GM12878 (cell line): ENCODE data around the gene ABCB8. TPM values are rescaled to one million over a fixed set of nuclear protein-coding genes. Genes with fewer than 3 reads are reported as not detected.

Experiments
- BMI1 ChIP-seq: fragments of 450-650 bp; IDR thresholded peaks from 2 replicates; pipeline ENCODE4 v1.6.1; 2016; ENCODE audit warnings: mild to moderate bottlenecking, moderate library complexity, borderline replicate concordance
- CEBPB ChIP-seq, 2 experiments: fragments of 150-350 bp in 1 of 2; IDR thresholded peaks; 2 replicates each; pipeline ENCODE4 v1.6.1; 2012 to 2014; ENCODE audit warnings: low read depth in 2 of 2, low read length in 2 of 2, borderline replicate concordance in 1 of 2, inconsistent platforms in 1 of 2
- EP300 ChIP-seq, 2 experiments: fragments of 150-350 bp in 1 of 2; IDR thresholded peaks; 2 replicates each; pipeline ENCODE4 v1.6.1; 2011 to 2012; ENCODE audit warnings: low read depth in 2 of 2, low read length in 2 of 2, borderline replicate concordance in 1 of 2, improper control_type of control experiment in 1 of 2, inconsistent platforms in 1 of 2; ENCODE audit not compliant: control insufficient read depth in 1 of 2
- FOXK2 ChIP-seq: fragments of 450-650 bp; IDR thresholded peaks from 2 replicates; pipeline ENCODE4 v1.6.1; 2017; ENCODE audit warnings: mild to moderate bottlenecking, moderate library complexity
- JUNB ChIP-seq: IDR thresholded peaks from 2 replicates; pipeline ENCODE4 v1.6.1; 2016; ENCODE audit warnings: antibody characterized with exemption, mild to moderate bottlenecking
- KDM1A ChIP-seq: fragments of 200-600 bp; sonication (generic); IDR thresholded peaks from 2 replicates; pipeline ENCODE4 v1.6.1; 2016; ENCODE audit warnings: borderline replicate concordance
- PAX5 ChIP-seq: IDR thresholded peaks from 2 replicates; pipeline ENCODE4 v1.6.1; 2011; ENCODE audit warnings: low read depth, low read length, borderline replicate concordance
- POLR2A ChIP-seq: IDR thresholded peaks from 2 replicates; pipeline ENCODE4 v1.6.1; 2011; ENCODE audit warnings: low read depth, mild to moderate bottlenecking, low read length
- RELA ChIP-seq: fragments of 450-650 bp; IDR thresholded peaks from 2 replicates; pipeline ENCODE4 v1.8.0; 2014; ENCODE audit warnings: borderline replicate concordance; ENCODE audit not compliant: partially characterized antibody
- RUNX3 ChIP-seq: IDR thresholded peaks from 2 replicates; pipeline ENCODE4 v1.6.1; 2012; ENCODE audit warnings: low read length, inconsistent platforms
- SMC3 ChIP-seq: IDR thresholded peaks from 2 replicates; pipeline ENCODE4 v1.6.1; 2011; ENCODE audit warnings: low read length, improper control_type of control experiment, borderline replicate concordance
- TARDBP ChIP-seq: IDR thresholded peaks from 2 replicates; pipeline ENCODE4 v1.6.1; 2016; ENCODE audit warnings: borderline replicate concordance
- TCF3 ChIP-seq: IDR thresholded peaks from 2 replicates; pipeline ENCODE4 v1.6.1; 2012; ENCODE audit warnings: low read depth, mild to moderate bottlenecking, low read length, borderline replicate concordance; ENCODE audit not compliant: insufficient read depth
- polyA plus RNA-seq, 11 experiments: library from polyadenylated mRNA; depleted of rRNA in 4 of 11; unstranded in 6 of 11; stranded (reverse) in 5 of 11; fragments of >200 nt; fragmentation: Nextera tagmentation in 4 of 11; fragmentation: Illumina TruSeq in 1 of 11; extraction: Ambion mirVana in 4 of 11; extraction: Trizol in 1 of 11; gene quantifications; 1 replicate in 1 of 11; 2 replicates in 10 of 11; pipeline versions ENCODE4 v1.2.1 to v1.2.3, GENCODE V29; 2011 to 2016; ENCODE audit warnings: inconsistent platforms in 2 of 11, missing spikeins in 2 of 11, low read depth in 1 of 11
- total RNA-seq, 4 experiments: library from RNA; depleted of rRNA in 3 of 4; stranded (reverse); fragments of >200 nt in 3 of 4; fragmentation: Illumina TruSeq in 1 of 4; extraction: Trizol in 1 of 4; gene quantifications; 2 replicates each; pipeline versions ENCODE4 v1.2.1 to v1.2.3, GENCODE V29; 2013 to 2021
- TF ChIP-seq, protein P1 (sequence below): IDR thresholded peaks from 2 replicates; pipeline ENCODE4 v1.6.1; 2012; ENCODE audit warnings: mild to moderate bottlenecking, low read depth, low read length
- TF ChIP-seq, protein P2 (sequence below): IDR thresholded peaks from 2 replicates; pipeline ENCODE4 v1.6.1; 2012; ENCODE audit warnings: improper control_type of control experiment, low read depth, low read length; ENCODE audit not compliant: insufficient replicate concordance
- TF ChIP-seq, protein P3 (sequence below): fragments of 450-650 bp; IDR thresholded peaks from 2 replicates; pipeline ENCODE4 v1.6.1; 2016; ENCODE audit warnings: mild to moderate bottlenecking
- TF ChIP-seq, protein P4 (sequence below): fragments of 450-650 bp; IDR thresholded peaks from 2 replicates; pipeline ENCODE4 v1.6.1; 2016; ENCODE audit warnings: mild to moderate bottlenecking

ABCB8 gene
- total and polyA plus RNA-seq, 10 of the 15 experiments (the other 5 are each of a cell fraction or from before 2014, with no cell fraction given) = 0.77 to 34.8 (median 18.9) TPM

DNA sequence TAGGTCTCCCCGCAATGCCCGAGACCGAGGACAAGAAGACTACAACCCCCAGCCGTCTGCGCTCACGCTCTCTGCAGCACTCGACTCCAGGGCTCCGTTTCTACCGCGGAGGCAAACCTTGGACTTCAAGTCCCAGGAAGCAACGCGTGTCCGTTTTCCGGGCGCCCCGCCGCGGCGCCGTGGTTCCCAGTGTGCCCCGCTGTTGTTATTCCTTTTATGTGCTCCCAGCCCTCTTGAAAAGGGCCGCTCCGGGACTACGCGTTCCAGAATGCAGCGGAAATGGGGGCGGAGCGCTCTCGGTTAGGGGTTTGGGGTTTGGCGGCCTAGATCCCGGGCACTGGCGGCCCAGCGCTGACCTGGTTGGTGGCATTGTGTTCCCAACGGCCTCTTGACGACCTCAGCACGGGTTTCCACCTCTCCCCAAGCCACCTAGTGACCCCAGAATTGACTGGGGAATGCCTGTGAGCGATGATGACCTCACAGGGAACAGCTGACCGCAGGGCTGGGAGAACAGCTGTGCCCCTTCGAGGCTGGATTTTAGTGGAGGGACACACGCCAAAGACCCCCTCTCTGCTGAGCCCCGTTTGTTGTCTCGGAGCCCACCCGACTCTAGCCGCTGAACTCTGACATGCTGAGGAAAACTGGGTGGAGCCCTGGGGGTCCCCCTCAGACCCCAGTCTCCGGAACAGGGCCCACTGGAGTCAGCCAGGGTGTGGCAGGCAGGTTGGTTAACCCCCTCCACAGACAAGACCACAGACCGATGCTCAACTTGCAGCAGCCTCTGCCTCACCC is 29.9 kb downstream of the ABCB8 start (continued):
- TF ChIP-seq, protein P1, sequence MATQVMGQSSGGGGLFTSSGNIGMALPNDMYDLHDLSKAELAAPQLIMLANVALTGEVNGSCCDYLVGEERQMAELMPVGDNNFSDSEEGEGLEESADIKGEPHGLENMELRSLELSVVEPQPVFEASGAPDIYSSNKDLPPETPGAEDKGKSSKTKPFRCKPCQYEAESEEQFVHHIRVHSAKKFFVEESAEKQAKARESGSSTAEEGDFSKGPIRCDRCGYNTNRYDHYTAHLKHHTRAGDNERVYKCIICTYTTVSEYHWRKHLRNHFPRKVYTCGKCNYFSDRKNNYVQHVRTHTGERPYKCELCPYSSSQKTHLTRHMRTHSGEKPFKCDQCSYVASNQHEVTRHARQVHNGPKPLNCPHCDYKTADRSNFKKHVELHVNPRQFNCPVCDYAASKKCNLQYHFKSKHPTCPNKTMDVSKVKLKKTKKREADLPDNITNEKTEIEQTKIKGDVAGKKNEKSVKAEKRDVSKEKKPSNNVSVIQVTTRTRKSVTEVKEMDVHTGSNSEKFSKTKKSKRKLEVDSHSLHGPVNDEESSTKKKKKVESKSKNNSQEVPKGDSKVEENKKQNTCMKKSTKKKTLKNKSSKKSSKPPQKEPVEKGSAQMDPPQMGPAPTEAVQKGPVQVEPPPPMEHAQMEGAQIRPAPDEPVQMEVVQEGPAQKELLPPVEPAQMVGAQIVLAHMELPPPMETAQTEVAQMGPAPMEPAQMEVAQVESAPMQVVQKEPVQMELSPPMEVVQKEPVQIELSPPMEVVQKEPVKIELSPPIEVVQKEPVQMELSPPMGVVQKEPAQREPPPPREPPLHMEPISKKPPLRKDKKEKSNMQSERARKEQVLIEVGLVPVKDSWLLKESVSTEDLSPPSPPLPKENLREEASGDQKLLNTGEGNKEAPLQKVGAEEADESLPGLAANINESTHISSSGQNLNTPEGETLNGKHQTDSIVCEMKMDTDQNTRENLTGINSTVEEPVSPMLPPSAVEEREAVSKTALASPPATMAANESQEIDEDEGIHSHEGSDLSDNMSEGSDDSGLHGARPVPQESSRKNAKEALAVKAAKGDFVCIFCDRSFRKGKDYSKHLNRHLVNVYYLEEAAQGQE = no peak
- TF ChIP-seq JUNB (no peak), RUNX3 (peak; percentile 55; the same call in 1 of the 2 replicates), SMC3 (no peak), EP300 (IDR thresholded peaks at IDR 0.05; ENCODE audit: borderline replicate concordance in 1 of 2, control insufficient read depth in 1 of 2, low read depth in 2 of 2, low read length in 2 of 2) (peak in 1 of 2 experiments; percentile 8; a peak in 1 of 4 replicates), BMI1 (no peak), KDM1A (no peak), FOXK2 (peak; percentile 66; the same call in 1 of the 2 replicates), RELA (peak; percentile 29), POLR2A (peak; percentile 73), TCF3 (no peak), TARDBP (peak; percentile 63; the same call in 1 of the 2 replicates), PAX5 (peak; percentile 6; the same call in 1 of the 2 replicates), CEBPB (IDR thresholded peaks at IDR 0.05; ENCODE audit: borderline replicate concordance in 1 of 2, low read depth in 2 of 2, low read length in 2 of 2) (no peak)
- TF ChIP-seq, protein P2, sequence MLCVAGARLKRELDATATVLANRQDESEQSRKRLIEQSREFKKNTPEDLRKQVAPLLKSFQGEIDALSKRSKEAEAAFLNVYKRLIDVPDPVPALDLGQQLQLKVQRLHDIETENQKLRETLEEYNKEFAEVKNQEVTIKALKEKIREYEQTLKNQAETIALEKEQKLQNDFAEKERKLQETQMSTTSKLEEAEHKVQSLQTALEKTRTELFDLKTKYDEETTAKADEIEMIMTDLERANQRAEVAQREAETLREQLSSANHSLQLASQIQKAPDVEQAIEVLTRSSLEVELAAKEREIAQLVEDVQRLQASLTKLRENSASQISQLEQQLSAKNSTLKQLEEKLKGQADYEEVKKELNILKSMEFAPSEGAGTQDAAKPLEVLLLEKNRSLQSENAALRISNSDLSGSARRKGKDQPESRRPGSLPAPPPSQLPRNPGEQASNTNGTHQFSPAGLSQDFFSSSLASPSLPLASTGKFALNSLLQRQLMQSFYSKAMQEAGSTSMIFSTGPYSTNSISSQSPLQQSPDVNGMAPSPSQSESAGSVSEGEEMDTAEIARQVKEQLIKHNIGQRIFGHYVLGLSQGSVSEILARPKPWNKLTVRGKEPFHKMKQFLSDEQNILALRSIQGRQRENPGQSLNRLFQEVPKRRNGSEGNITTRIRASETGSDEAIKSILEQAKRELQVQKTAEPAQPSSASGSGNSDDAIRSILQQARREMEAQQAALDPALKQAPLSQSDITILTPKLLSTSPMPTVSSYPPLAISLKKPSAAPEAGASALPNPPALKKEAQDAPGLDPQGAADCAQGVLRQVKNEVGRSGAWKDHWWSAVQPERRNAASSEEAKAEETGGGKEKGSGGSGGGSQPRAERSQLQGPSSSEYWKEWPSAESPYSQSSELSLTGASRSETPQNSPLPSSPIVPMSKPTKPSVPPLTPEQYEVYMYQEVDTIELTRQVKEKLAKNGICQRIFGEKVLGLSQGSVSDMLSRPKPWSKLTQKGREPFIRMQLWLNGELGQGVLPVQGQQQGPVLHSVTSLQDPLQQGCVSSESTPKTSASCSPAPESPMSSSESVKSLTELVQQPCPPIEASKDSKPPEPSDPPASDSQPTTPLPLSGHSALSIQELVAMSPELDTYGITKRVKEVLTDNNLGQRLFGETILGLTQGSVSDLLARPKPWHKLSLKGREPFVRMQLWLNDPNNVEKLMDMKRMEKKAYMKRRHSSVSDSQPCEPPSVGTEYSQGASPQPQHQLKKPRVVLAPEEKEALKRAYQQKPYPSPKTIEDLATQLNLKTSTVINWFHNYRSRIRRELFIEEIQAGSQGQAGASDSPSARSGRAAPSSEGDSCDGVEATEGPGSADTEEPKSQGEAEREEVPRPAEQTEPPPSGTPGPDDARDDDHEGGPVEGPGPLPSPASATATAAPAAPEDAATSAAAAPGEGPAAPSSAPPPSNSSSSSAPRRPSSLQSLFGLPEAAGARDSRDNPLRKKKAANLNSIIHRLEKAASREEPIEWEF = no peak
- TF ChIP-seq, protein P3, sequence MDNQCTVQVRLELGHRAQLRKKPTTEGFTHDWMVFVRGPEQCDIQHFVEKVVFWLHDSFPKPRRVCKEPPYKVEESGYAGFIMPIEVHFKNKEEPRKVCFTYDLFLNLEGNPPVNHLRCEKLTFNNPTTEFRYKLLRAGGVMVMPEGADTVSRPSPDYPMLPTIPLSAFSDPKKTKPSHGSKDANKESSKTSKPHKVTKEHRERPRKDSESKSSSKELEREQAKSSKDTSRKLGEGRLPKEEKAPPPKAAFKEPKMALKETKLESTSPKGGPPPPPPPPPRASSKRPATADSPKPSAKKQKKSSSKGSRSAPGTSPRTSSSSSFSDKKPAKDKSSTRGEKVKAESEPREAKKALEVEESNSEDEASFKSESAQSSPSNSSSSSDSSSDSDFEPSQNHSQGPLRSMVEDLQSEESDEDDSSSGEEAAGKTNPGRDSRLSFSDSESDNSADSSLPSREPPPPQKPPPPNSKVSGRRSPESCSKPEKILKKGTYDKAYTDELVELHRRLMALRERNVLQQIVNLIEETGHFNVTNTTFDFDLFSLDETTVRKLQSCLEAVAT = peak; percentile 66; the same call in 1 of the 2 replicates
- TF ChIP-seq, protein P4, sequence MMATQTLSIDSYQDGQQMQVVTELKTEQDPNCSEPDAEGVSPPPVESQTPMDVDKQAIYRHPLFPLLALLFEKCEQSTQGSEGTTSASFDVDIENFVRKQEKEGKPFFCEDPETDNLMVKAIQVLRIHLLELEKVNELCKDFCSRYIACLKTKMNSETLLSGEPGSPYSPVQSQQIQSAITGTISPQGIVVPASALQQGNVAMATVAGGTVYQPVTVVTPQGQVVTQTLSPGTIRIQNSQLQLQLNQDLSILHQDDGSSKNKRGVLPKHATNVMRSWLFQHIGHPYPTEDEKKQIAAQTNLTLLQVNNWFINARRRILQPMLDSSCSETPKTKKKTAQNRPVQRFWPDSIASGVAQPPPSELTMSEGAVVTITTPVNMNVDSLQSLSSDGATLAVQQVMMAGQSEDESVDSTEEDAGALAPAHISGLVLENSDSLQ = no peak
